KMS-11 (cell line): ENCODE data around the gene SORCS1.

Experiments
- H2AFZ ChIP-seq: fragments of 200-600 bp; sonication (generic); 2 replicates; pipeline ENCODE4 v1.6.1; 2016; ENCODE audit warnings: antibody characterized with exemption, mixed run types, low read depth
- H3K27ac ChIP-seq: fragments of 200-600 bp; sonication (generic); 2 replicates; pipeline ENCODE4 v1.6.1; 2016; ENCODE audit warnings: mild to moderate bottlenecking, mixed run types
- H3K27me3 ChIP-seq: fragments of 200-600 bp; sonication (generic); 2 replicates; pipeline ENCODE4 v1.6.1; 2017; ENCODE audit warnings: mild to moderate bottlenecking, low read depth, mixed run types, moderate library complexity; ENCODE audit not compliant: insufficient read depth
- H3K36me3 ChIP-seq: fragments of 200-600 bp; sonication (generic); 2 replicates; pipeline ENCODE4 v1.6.1; 2017; ENCODE audit warnings: mild to moderate bottlenecking, mixed run types; ENCODE audit not compliant: insufficient read depth
- H3K4me1 ChIP-seq: fragments of 200-600 bp; sonication (generic); 2 replicates; pipeline ENCODE4 v1.6.1; 2016; ENCODE audit warnings: mild to moderate bottlenecking, low read depth, mixed run types; ENCODE audit not compliant: poor library complexity, severe bottlenecking
- H3K4me2 ChIP-seq: fragments of 200-600 bp; sonication (generic); 2 replicates; pipeline ENCODE4 v1.7.0; 2016; ENCODE audit warnings: mild to moderate bottlenecking, mixed run types
- H3K4me3 ChIP-seq: fragments of 200-600 bp; sonication (generic); IDR thresholded peaks from 2 replicates; pipeline ENCODE4 v1.6.1; 2017; ENCODE audit warnings: low read depth, low read length, mixed read lengths; ENCODE audit not compliant: insufficient read depth
- H3K79me2 ChIP-seq: fragments of 200-600 bp; sonication (generic); 2 replicates; pipeline ENCODE4 v1.6.1; 2016; ENCODE audit warnings: low read depth, mixed run types; ENCODE audit not compliant: insufficient read depth
- H3K9ac ChIP-seq: fragments of 200-600 bp; sonication (generic); 2 replicates; pipeline ENCODE4 v1.6.1; 2016; ENCODE audit warnings: mild to moderate bottlenecking, mixed run types
- H4K20me1 ChIP-seq: fragments of 200-600 bp; sonication (generic); 2 replicates; pipeline ENCODE4 v1.6.1; 2016; ENCODE audit warnings: mild to moderate bottlenecking, mixed run types; ENCODE audit not compliant: insufficient read depth
- TF ChIP-seq, protein P1 (sequence below): fragments of 200-600 bp; sonication (generic); conservative IDR thresholded peaks from 2 replicates; pipeline ENCODE4 v1.6.1; 2017; ENCODE audit warnings: low read depth, mild to moderate bottlenecking, antibody characterized with exemption, low read length, moderate library complexity, mixed read lengths

The SORCS1 gene

DNA sequence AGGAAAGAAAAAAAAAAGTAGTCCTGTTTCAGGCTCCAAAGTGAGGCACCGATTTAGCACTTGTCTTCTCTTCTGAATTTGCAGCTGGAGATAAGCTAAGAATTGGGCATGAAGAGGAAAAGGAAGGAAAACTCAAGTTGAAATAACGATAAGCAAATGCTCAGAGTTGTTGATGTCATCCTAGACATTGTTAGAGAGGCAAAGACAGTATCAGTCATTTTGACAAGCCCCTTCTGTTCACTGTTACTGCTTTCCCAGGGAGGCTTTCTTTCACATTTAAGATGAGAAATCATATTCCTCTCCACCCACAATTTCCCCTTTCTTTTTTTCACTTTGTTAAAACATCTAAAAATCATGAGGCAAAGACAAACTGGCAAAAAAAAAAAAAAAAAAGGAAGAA, 41.8 kb downstream of the SORCS1 start:
- Histone ChIP-seq H3K4me2 (no peak overlapping the region), H3K79me2 (no peaks in the 10 kb centered on the region), H3K36me3 (no peaks in the 10 kb centered on the region), H3K4me1 (no peaks in the 10 kb centered on the region), H3K27me3 (no peaks in the 10 kb centered on the region), H3K27ac (no peak overlapping the region), H3K4me3 (no peak overlapping the region), H2AFZ (no peak overlapping the region), H4K20me1 (no peaks in the 10 kb centered on the region), H3K9ac (no peak overlapping the region)
- TF ChIP-seq, protein P1, sequence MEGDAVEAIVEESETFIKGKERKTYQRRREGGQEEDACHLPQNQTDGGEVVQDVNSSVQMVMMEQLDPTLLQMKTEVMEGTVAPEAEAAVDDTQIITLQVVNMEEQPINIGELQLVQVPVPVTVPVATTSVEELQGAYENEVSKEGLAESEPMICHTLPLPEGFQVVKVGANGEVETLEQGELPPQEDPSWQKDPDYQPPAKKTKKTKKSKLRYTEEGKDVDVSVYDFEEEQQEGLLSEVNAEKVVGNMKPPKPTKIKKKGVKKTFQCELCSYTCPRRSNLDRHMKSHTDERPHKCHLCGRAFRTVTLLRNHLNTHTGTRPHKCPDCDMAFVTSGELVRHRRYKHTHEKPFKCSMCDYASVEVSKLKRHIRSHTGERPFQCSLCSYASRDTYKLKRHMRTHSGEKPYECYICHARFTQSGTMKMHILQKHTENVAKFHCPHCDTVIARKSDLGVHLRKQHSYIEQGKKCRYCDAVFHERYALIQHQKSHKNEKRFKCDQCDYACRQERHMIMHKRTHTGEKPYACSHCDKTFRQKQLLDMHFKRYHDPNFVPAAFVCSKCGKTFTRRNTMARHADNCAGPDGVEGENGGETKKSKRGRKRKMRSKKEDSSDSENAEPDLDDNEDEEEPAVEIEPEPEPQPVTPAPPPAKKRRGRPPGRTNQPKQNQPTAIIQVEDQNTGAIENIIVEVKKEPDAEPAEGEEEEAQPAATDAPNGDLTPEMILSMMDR = no peak

DNA sequence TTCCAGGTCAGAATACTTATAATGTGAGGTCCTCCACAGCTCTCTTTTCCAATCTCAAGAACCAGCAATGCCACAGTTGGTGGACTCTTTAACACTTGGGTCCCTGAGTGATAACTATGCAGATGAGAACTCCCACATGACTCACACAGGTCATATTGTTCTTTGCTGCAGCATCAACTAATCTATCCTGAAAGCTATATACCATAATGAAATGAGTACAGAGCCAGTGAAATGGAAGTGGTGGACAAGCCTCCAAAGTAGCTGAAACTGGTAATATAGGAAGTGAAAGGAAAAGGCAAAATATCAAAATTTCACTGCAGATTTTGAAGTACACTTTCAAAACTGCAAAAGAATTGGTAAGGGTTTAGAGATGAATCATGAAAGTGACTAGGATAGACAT, 45.6 kb downstream of the SORCS1 start:
- Histone ChIP-seq H2AFZ (no peak overlapping the region), H3K79me2 (no peaks in the 10 kb centered on the region), H3K27me3 (no peaks in the 10 kb centered on the region), H4K20me1 (no peaks in the 10 kb centered on the region), H3K36me3 (no peaks in the 10 kb centered on the region), H3K4me2 (no peak overlapping the region), H3K4me1 (no peaks in the 10 kb centered on the region), H3K27ac (no peak overlapping the region), H3K4me3 (no peak overlapping the region), H3K9ac (no peak overlapping the region)
- TF ChIP-seq, protein P1 = no peak

DNA sequence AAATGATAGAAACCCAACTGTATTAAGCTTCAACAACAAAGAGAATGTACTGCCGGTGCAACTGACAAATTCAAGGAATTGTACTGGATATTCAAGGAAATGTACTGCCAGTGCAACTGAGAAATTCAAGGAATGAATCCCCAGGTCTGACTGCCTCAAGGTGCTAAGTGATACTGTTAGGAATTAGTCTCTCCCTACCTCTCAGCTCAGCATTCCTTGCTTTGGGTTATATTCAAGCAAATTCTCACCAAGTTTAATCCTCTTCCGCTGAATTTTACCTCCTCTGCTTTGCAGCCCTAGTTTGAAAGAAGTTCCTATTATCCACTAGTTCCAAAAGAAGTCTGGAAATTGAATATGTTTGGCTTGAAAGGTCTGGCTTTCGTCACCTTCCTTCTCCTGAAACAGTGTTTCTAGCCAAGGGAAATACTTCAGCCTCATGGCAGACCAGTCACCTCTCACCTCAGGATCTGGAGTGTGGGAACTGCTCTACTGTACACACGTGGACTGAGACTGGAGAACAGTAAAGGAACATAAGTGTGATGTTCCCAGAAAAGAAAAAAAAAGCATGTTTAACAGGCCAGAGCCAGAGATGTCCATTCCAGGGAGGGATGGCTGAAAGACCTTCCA, 60.4 kb downstream of the SORCS1 start:
- H3K4me3 ChIP-seq = no peak overlapping the region
- H3K36me3 ChIP-seq = no peaks in the 10 kb centered on the region
- H3K27ac ChIP-seq = no peak overlapping the region
- H3K4me1 ChIP-seq = no peaks in the 10 kb centered on the region
- TF ChIP-seq, protein P1 = no peak
- H2AFZ ChIP-seq = no peak overlapping the region
- H3K27me3 ChIP-seq = no peaks in the 10 kb centered on the region
- H4K20me1 ChIP-seq = no peaks in the 10 kb centered on the region
- no peak overlapping the region for H3K9ac ChIP-seq
- no peak overlapping the region for H3K4me2 ChIP-seq
- H3K79me2 ChIP-seq = no peaks in the 10 kb centered on the region

GRCh38 chr10:107103174-107104025, 61.1 kb downstream of the SORCS1 start:
- H3K79me2 ChIP-seq = no peaks in the 10 kb centered on the region
- TF ChIP-seq, protein P1 = no peak
- H3K4me3 ChIP-seq = no peak overlapping the region
- H3K4me1 ChIP-seq = no peaks in the 10 kb centered on the region
- no peak overlapping the region for H3K4me2 ChIP-seq
- H2AFZ ChIP-seq = no peak overlapping the region
- H4K20me1 ChIP-seq = no peaks in the 10 kb centered on the region
- no peaks in the 10 kb centered on the region for H3K36me3 ChIP-seq
- no peaks in the 10 kb centered on the region for H3K27me3 ChIP-seq
- H3K27ac ChIP-seq = no peak overlapping the region
- no peak overlapping the region for H3K9ac ChIP-seq
